K562 (cell line): ENCODE data around the gene STING1. TPM values are rescaled to one million over a fixed set of nuclear protein-coding genes. Genes with fewer than 3 reads are reported as not detected.
A peak's percentile ranks its signal among the peaks of the same experiment; 100 is the strongest.

ENCODE experiments used
- ARHGAP35 ChIP-seq: fragments of 450-650 bp; IDR thresholded peaks from 2 replicates; pipeline ENCODE4 v1.6.1; 2018; ENCODE audit not compliant: partially characterized antibody
- BCOR ChIP-seq: fragments of 450-650 bp; IDR thresholded peaks from 2 replicates; pipeline ENCODE4 v1.6.1; 2016
- BHLHE40 ChIP-seq: IDR thresholded peaks from 2 replicates; pipeline ENCODE4 v1.6.1; 2011; ENCODE audit warnings: low read length, improper control_type of control experiment
- CHCHD3 ChIP-seq: fragments of 250-450 bp; sonication (Bioruptor Pico); IDR thresholded peaks from 2 replicates; pipeline ENCODE4 v2.1.2; 2022; ENCODE audit warnings: mild to moderate bottlenecking
- COPS2 ChIP-seq: fragments of 450-650 bp; conservative IDR thresholded peaks from 2 replicates; pipeline ENCODE4 v1.6.1; 2016; ENCODE audit warnings: mild to moderate bottlenecking, moderate library complexity
- FOXA3 ChIP-seq, 2 experiments: fragments of 450-650 bp in 1 of 2; sonication (generic) in 1 of 2; formaldehyde crosslinking; IDR thresholded peaks in 1 of 2; conservative IDR thresholded peaks in 1 of 2; 2 replicates each; pipeline versions ENCODE4 v1.4.0 to v1.8.0; 2020 to 2022; ENCODE audit warnings: mild to moderate bottlenecking in 2 of 2, missing genetic modification reagents in 1 of 2
- GMEB1 ChIP-seq: fragments of 250-450 bp; sonication (Bioruptor Pico); IDR thresholded peaks from 2 replicates; pipeline ENCODE4 v1.4.0; 2020; ENCODE audit warnings: mild to moderate bottlenecking
- HDAC1 ChIP-seq, 2 experiments: fragments of 450-650 bp; IDR thresholded peaks; 2 replicates each; pipeline ENCODE4 v1.6.1; 2016 to 2017; ENCODE audit warnings: inconsistent platforms in 1 of 2, mild to moderate bottlenecking in 1 of 2, moderate library complexity in 1 of 2
- NFXL1 ChIP-seq: fragments of 450-650 bp; formaldehyde crosslinking; IDR thresholded peaks from 2 replicates; pipeline ENCODE4 v1.4.0; 2021; ENCODE audit warnings: mild to moderate bottlenecking
- PCBP1 ChIP-seq: fragments of 200-400 bp; formaldehyde crosslinking; IDR thresholded peaks from 2 replicates; pipeline ENCODE4 v1.6.1; 2018; ENCODE audit warnings: mild to moderate bottlenecking, low read depth, low read length; ENCODE audit not compliant: poor library complexity, severe bottlenecking
- PCBP2 ChIP-seq: fragments of 200-400 bp; formaldehyde crosslinking; IDR thresholded peaks from 2 replicates; pipeline ENCODE4 v1.6.1; 2018; ENCODE audit warnings: low read length, low read depth, mild to moderate bottlenecking, moderate library complexity; ENCODE audit not compliant: poor library complexity, severe bottlenecking
- PURB ChIP-seq: sonication (generic); formaldehyde crosslinking; IDR thresholded peaks from 2 replicates; pipeline ENCODE4 v1.9.0; 2021; ENCODE audit warnings: low read depth, mild to moderate bottlenecking, missing genetic modification reagents
- STAT5A ChIP-seq: IDR thresholded peaks from 2 replicates; pipeline ENCODE4 v1.6.1; 2012; ENCODE audit warnings: low read length, inconsistent platforms, borderline replicate concordance
- TEAD4 ChIP-seq, 2 experiments: sonication (generic) in 1 of 2; formaldehyde crosslinking in 1 of 2; IDR thresholded peaks; 2 replicates each; pipeline versions ENCODE4 v1.6.1 to v1.8.0; 2012 to 2022; ENCODE audit warnings: borderline replicate concordance in 1 of 2, inconsistent platforms in 1 of 2, low read length in 1 of 2, mild to moderate bottlenecking in 1 of 2, missing genetic modification reagents in 1 of 2
- ZNF274 ChIP-seq: IDR thresholded peaks from 2 replicates; pipeline ENCODE4 v1.6.1; 2011; ENCODE audit warnings: low read depth, mild to moderate bottlenecking, low read length, moderate library complexity, borderline replicate concordance
- ZNF311 ChIP-seq: fragments of 250-450 bp; sonication (Bioruptor Pico); IDR thresholded peaks from 2 replicates; pipeline ENCODE4 v1.4.0; 2020; ENCODE audit warnings: mild to moderate bottlenecking, moderate library complexity
- ZNF324 ChIP-seq: fragments of 250-450 bp; sonication (Bioruptor Pico); IDR thresholded peaks from 2 replicates; pipeline ENCODE4 v1.4.0; 2020; ENCODE audit warnings: mild to moderate bottlenecking
- polyA plus RNA-seq, 8 experiments: library from polyadenylated mRNA; depleted of rRNA in 4 of 8; stranded (reverse) in 5 of 8; unstranded in 3 of 8; fragments of >200 nt; fragmentation: Nextera tagmentation in 2 of 8; fragmentation: Illumina TruSeq in 1 of 8; extraction: Ambion mirVana in 2 of 8; extraction: Trizol in 1 of 8; gene quantifications; 2 replicates each; pipeline versions ENCODE4 v1.2.1 to v1.2.3, GENCODE V29; 2011 to 2014; ENCODE audit warnings: inconsistent platforms in 1 of 8, missing spikeins in 1 of 8
- total RNA-seq, 7 experiments: library from RNA; depleted of rRNA in 6 of 7; stranded (reverse); fragments of >200 nt in 6 of 7; fragmentation: Illumina TruSeq in 2 of 7; extraction: Trizol in 2 of 7; gene quantifications; 2 replicates each; pipeline versions ENCODE4 v1.2.1 to v1.2.3, GENCODE V29; 2011 to 2021; ENCODE audit warnings: low replicate concordance in 1 of 7
- TF ChIP-seq, protein P1 (sequence below): sonication (generic); formaldehyde crosslinking; IDR thresholded peaks from 2 replicates; pipeline ENCODE4 v1.8.0; 2022; ENCODE audit warnings: missing genetic modification reagents, mild to moderate bottlenecking, moderate library complexity, borderline replicate concordance
- TF ChIP-seq, protein P2 (sequence below): fragments of 250-450 bp; sonication (Bioruptor Pico); IDR thresholded peaks from 2 replicates; pipeline ENCODE4 v1.4.0; 2020

Gene STING1
- total and polyA plus RNA-seq, 9 of the 15 experiments (the other 6 are each of a cell fraction or from before 2014, with no cell fraction given): 20.8 to 69.1 (median 44.7) TPM

GRCh38 chr5:139482050-139482889, at the start of gene STING1 (continued):
- TF ChIP-seq GMEB1 (CRISPR knock-in tag): 0 out of 2 replicates have a peak, but pooled peaks have one; percentile 10
- TF ChIP-seq CHCHD3: no peak
- no peak for TF ChIP-seq PCBP2
- no peak for TF ChIP-seq COPS2
- no peak for TF ChIP-seq BCOR
- TF ChIP-seq STAT5A: no peak
- no peak for TF ChIP-seq NFXL1 (CRISPR knock-in tag)
- TF ChIP-seq, protein P1, sequence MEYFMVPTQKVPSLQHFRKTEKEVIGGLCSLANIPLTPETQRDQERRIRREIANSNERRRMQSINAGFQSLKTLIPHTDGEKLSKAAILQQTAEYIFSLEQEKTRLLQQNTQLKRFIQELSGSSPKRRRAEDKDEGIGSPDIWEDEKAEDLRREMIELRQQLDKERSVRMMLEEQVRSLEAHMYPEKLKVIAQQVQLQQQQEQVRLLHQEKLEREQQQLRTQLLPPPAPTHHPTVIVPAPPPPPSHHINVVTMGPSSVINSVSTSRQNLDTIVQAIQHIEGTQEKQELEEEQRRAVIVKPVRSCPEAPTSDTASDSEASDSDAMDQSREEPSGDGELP (CRISPR knock-in tag): peak; percentile 50; the same call in 1 of the 2 replicates
- TF ChIP-seq PURB (CRISPR knock-in tag): no peak
- no peak for TF ChIP-seq ARHGAP35
- 0 out of 2 replicates have a peak, but pooled peaks have one; percentile 3 for TF ChIP-seq BHLHE40
- TF ChIP-seq, protein P2, sequence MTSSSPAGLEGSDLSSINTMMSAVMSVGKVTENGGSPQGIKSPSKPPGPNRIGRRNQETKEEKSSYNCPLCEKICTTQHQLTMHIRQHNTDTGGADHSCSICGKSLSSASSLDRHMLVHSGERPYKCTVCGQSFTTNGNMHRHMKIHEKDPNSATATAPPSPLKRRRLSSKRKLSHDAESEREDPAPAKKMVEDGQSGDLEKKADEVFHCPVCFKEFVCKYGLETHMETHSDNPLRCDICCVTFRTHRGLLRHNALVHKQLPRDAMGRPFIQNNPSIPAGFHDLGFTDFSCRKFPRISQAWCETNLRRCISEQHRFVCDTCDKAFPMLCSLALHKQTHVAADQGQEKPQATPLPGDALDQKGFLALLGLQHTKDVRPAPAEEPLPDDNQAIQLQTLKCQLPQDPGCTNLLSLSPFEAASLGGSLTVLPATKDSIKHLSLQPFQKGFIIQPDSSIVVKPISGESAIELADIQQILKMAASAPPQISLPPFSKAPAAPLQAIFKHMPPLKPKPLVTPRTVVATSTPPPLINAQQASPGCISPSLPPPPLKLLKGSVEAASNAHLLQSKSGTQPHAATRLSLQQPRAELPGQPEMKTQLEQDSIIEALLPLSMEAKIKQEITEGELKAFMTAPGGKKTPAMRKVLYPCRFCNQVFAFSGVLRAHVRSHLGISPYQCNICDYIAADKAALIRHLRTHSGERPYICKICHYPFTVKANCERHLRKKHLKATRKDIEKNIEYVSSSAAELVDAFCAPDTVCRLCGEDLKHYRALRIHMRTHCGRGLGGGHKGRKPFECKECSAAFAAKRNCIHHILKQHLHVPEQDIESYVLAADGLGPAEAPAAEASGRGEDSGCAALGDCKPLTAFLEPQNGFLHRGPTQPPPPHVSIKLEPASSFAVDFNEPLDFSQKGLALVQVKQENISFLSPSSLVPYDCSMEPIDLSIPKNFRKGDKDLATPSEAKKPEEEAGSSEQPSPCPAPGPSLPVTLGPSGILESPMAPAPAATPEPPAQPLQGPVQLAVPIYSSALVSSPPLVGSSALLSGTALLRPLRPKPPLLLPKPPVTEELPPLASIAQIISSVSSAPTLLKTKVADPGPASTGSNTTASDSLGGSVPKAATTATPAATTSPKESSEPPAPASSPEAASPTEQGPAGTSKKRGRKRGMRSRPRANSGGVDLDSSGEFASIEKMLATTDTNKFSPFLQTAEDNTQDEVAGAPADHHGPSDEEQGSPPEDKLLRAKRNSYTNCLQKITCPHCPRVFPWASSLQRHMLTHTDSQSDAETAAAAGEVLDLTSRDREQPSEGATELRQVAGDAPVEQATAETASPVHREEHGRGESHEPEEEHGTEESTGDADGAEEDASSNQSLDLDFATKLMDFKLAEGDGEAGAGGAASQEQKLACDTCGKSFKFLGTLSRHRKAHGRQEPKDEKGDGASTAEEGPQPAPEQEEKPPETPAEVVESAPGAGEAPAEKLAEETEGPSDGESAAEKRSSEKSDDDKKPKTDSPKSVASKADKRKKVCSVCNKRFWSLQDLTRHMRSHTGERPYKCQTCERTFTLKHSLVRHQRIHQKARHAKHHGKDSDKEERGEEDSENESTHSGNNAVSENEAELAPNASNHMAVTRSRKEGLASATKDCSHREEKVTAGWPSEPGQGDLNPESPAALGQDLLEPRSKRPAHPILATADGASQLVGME (CRISPR knock-in tag): peak; percentile 86
- TF ChIP-seq ZNF324 (CRISPR knock-in tag): no peak
- TF ChIP-seq ZNF311 (CRISPR knock-in tag): peak; percentile 72; the same call in 1 of the 2 replicates
- TF ChIP-seq HDAC1 (IDR thresholded peaks at IDR 0.05): no peak
- no peak for TF ChIP-seq FOXA3 (CRISPR knock-in tag; conservative IDR thresholded peaks at IDR 0.05 in 1 of 2, IDR thresholded peaks at IDR 0.05 in 1 of 2)
- no peak for TF ChIP-seq ZNF274
- no peak; the same call in 1 of the 2 replicates for TF ChIP-seq TEAD4 (IDR thresholded peaks at IDR 0.05; ENCODE audit: low read length)
- no peak for TF ChIP-seq TEAD4 (CRISPR knock-in tag; IDR thresholded peaks at IDR 0.05; ENCODE audit: borderline replicate concordance)
- no peak for TF ChIP-seq PCBP1
